ENCODE results near the gene SNX12.

The SNX12 gene

GRCh38 chrX:71068044-71068918 is at the start of gene SNX12:
Gene SNX12 (minus strand): TSS chrX:71068334. CDS start chrX:71068306, 28 bp downstream.
- peak; percentile 87 for DNase-seq (ENCODE audit: low spot score)

GRCh38 chrX:71117358-71117757 is 49.2 kb upstream of the SNX12 start:
- no peak for DNase-seq (ENCODE audit: low spot score)

- no peak for DNase-seq (ENCODE audit: low spot score)
These were observed 43.8 kb upstream of the SNX12 start for GRCh38 chrX:71111921-71112431.

GRCh38 chrX:71111141-71111843 is 43.2 kb upstream of the SNX12 start, which contains the start of gene IL2RG:
Gene IL2RG (minus strand): TSS chrX:71111577. CDS start chrX:71111539, 38 bp downstream.
- no peak for DNase-seq (ENCODE audit: low spot score)

GRCh38 chrX:71109051-71109450 is 40.9 kb upstream of the SNX12 start:
- DNase-seq (ENCODE audit: low spot score), result no peak

GRCh38 chrX:71107762-71108360 is 39.7 kb upstream of the SNX12 start:
- DNase-seq (ENCODE audit: low spot score), result no peak

- no peak for DNase-seq (ENCODE audit: low spot score)
These were observed 39.1 kb upstream of the SNX12 start for GRCh38 chrX:71107245-71107644.

GRCh38 chrX:71106427-71106826 is 38.3 kb upstream of the SNX12 start, which contains the start of gene CXorf65:
Gene CXorf65 (minus strand): TSS chrX:71106740. CDS start chrX:71106556, 184 bp downstream.
- no peak for DNase-seq (ENCODE audit: low spot score)

GRCh38 chrX:71105628-71106027 is 37.5 kb upstream of the SNX12 start:
- no peak for DNase-seq (ENCODE audit: low spot score)

- DNase-seq (ENCODE audit: low spot score), result no peak
These were observed 35.2 kb upstream of the SNX12 start for GRCh38 chrX:71103110-71103983.

- DNase-seq (ENCODE audit: low spot score), result no peak
These were observed 34.2 kb upstream of the SNX12 start for GRCh38 chrX:71102292-71102691.

GRCh38 chrX:71100581-71101505 is 32.7 kb upstream of the SNX12 start:
- no peak for DNase-seq (ENCODE audit: low spot score)

- no peak for DNase-seq (ENCODE audit: low spot score)
These were observed 31.6 kb upstream of the SNX12 start for GRCh38 chrX:71099736-71100135.

GRCh38 chrX:71098951-71099506 is 30.9 kb upstream of the SNX12 start:
- no peak for DNase-seq (ENCODE audit: low spot score)

GRCh38 chrX:71098302-71098701 is 30.2 kb upstream of the SNX12 start:
- peak; percentile 15 for DNase-seq (ENCODE audit: low spot score)

- no peak for DNase-seq (ENCODE audit: low spot score)
These were observed 28.6 kb upstream of the SNX12 start for GRCh38 chrX:71096760-71097032.

- no peak for DNase-seq (ENCODE audit: low spot score)
These were observed 28.0 kb upstream of the SNX12 start for GRCh38 chrX:71095981-71096759.

- DNase-seq (ENCODE audit: low spot score), result peak; percentile 65
These were observed 27.4 kb upstream of the SNX12 start, which contains the start of gene FOXO4 for GRCh38 chrX:71095555-71095980. Gene FOXO4 (plus strand): TSS chrX:71095851. CDS start chrX:71096529, 678 bp downstream.

- DNase-seq (ENCODE audit: low spot score), result no peak
These were observed 26.9 kb upstream of the SNX12 start for GRCh38 chrX:71095033-71095432.

All from kidney capillary endothelial cell (primary cell).